PC-3 (cell line): ENCODE data around the gene VIPAS39. TPM values are rescaled to one million over a fixed set of nuclear protein-coding genes. Genes with fewer than 3 reads are reported as not detected.

Source experiments
- ATAC-seq: fragments of 200-7000 bp; cut with Tn5 transposase; 2 replicates; pipeline ENCODE4 v1.9.1; 2020; ENCODE audit warnings: mild to moderate bottlenecking, moderate library complexity
- BruUV-seq: library from RNA; stranded (reverse); fragments of 400-500 nt; replicated peaks from 2 replicates; lab custom pipeline; 2021; lab: Mats Ljungman, UMichigan
- CTCF ChIA-PET: fragments of 300-600 bp; sonication (Branson Sonifier 250); formaldehyde crosslinking; loops from one replicate; lab custom pipeline; 2022; ENCODE audit warnings: antibody characterized with exemption; lab: Charles Lee
- POLR2A ChIA-PET: fragments of 300-600 bp; sonication (Branson Sonifier 250); formaldehyde crosslinking; loops from one replicate; lab custom pipeline; 2022; ENCODE audit warnings: antibody characterized with exemption; ENCODE audit not compliant: unreplicated experiment; lab: Charles Lee
- DNase-seq: peaks from one replicate; pipeline ENCODE4 v3.0.0-alpha.2; 2015
- H2AFZ ChIP-seq: fragments of 300-600 bp; sonication (generic); 2 replicates; pipeline ENCODE4 v1.6.0; 2016; ENCODE audit warnings: antibody characterized with exemption, low read length
- H3F3A ChIP-seq: fragments of 300-600 bp; sonication (generic); one replicate; pipeline ENCODE4 v1.6.0; 2017; ENCODE audit warnings: antibody characterized with exemption, low read length, control low read depth, mild to moderate bottlenecking; ENCODE audit not compliant: unreplicated experiment
- H3K27ac ChIP-seq: fragments of 300-600 bp; sonication (generic); 2 replicates; pipeline ENCODE4 v1.5.1; 2016; ENCODE audit warnings: mild to moderate bottlenecking, low read length
- H3K27me3 ChIP-seq: fragments of 300-600 bp; sonication (generic); 2 replicates; pipeline ENCODE4 v1.6.1; 2016; ENCODE audit warnings: low read length, mixed read lengths
- H3K36me3 ChIP-seq: fragments of 300-600 bp; sonication (generic); 2 replicates; pipeline ENCODE4 v1.6.1; 2016; ENCODE audit warnings: low read depth, mixed run types, low read length, mixed read lengths
- H3K4me1 ChIP-seq: fragments of 300-600 bp; sonication (generic); 2 replicates; pipeline ENCODE4 v1.5.1; 2016; ENCODE audit warnings: low read length; ENCODE audit not compliant: insufficient read depth
- H3K4me2 ChIP-seq: fragments of 300-600 bp; sonication (generic); 2 replicates; pipeline ENCODE4 v1.6.0; 2016; ENCODE audit warnings: low read length
- H3K4me3 ChIP-seq: fragments of 300-600 bp; sonication (generic); 2 replicates; pipeline ENCODE4 v1.5.1; 2016; ENCODE audit warnings: mild to moderate bottlenecking, low read length, mixed read lengths
- H3K79me2 ChIP-seq: fragments of 300-600 bp; sonication (generic); 2 replicates; pipeline ENCODE4 v1.6.1; 2017; ENCODE audit warnings: low read length, mixed read lengths
- H3K9ac ChIP-seq: fragments of 300-600 bp; sonication (generic); 2 replicates; pipeline ENCODE4 v1.6.0; 2016; ENCODE audit warnings: mild to moderate bottlenecking, low read length
- H3K9me2 ChIP-seq: fragments of 300-600 bp; sonication (generic); replicated peaks from 2 replicates; pipeline ENCODE4 v1.6.1; 2016; ENCODE audit warnings: mixed run types, low read length, mixed read lengths
- H3K9me3 ChIP-seq: fragments of 300-600 bp; sonication (generic); 2 replicates; pipeline ENCODE4 v1.6.1; 2016; ENCODE audit warnings: low read length, mixed read lengths
- H4K20me1 ChIP-seq: fragments of 300-600 bp; sonication (generic); 2 replicates; pipeline ENCODE4 v1.6.1; 2016; ENCODE audit warnings: low read length, mixed read lengths
- EZH2 ChIP-seq: fragments of 300-600 bp; sonication (generic); IDR thresholded peaks from one replicate; pipeline ENCODE4 v1.6.1; 2017; ENCODE audit warnings: antibody characterized with exemption, mild to moderate bottlenecking, low read length; ENCODE audit not compliant: unreplicated experiment
- EZH2phosphoT487 ChIP-seq: fragments of 300-600 bp; sonication (generic); IDR thresholded peaks from 2 replicates; pipeline ENCODE4 v1.6.1; 2018; ENCODE audit warnings: mild to moderate bottlenecking, antibody characterized with exemption, low read length, borderline replicate concordance
- intact Hi-C: fragments of 100-400 bp; cut with micrococcal nuclease; formaldehyde crosslinking; loops from 2 replicates; pipeline ENCODE4 v1.9.0; 2023
- total RNA-seq: library from RNA; depleted of rRNA; stranded (reverse); fragments of >200 nt; gene quantifications from 2 replicates; pipeline ENCODE4 v1.2.3, GENCODE V29; 2014
- TF ChIP-seq, protein P1 (sequence below): fragments of 300-600 bp; sonication (generic); conservative IDR thresholded peaks from 2 replicates; pipeline ENCODE4 v1.5.1; 2017; ENCODE audit warnings: antibody characterized with exemption, low read depth, mild to moderate bottlenecking, low read length

Gene VIPAS39
- total RNA-seq, 1 experiment from 2014 or later = 20.2 TPM

DNA sequence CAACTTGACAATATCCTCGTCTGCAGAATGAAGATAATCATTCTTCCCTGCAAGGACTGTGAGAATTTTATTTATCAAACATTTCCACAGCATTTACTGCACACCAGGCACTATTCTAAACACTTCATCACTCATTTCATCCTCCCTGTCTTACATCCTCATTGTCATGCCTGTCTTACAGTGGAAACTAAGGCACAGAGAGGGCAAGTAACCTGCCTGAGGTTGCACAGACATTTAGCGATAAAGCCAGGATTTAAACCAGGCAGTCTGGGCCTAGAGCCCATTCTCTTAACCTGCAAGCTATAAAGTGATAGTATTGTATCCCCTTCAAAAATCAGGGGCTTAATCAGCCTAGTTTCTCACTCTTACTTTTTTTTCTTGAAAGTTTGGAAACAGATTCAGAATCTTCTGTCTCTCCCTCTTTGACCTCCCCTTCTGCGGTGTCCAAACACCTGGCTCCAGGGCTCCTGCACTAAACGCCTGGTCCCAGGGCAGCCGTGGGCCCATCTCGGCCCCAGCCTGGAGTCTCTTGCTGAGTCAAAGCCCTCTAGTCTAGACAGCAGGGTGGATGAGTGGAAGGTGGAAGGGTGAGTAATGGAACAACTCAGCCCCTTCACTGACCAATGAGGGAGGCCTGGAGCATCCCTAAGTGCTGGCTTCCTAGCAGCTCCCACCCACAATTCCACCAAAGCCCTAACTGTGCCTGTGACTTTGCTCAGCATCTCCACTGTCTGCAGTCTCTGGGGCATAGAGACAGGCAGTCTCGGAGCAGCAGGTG, 28.7 kb upstream of the VIPAS39 start:
- intact Hi-C loops = no loop called here
- Histone ChIP-seq H4K20me1 (no peaks in the 10 kb centered on the region), H3K27ac (no peak overlapping the region), H3K36me3 (no peaks in the 10 kb centered on the region), H3K9me2 (no peaks in the 10 kb centered on the region), H2AFZ (no peak overlapping the region), H3K4me2 (no peak overlapping the region), H3K4me1 (no peaks in the 10 kb centered on the region), H3K79me2 (no peaks in the 10 kb centered on the region), H3K9ac (no peak overlapping the region), H3K4me3 (no peak overlapping the region), H3F3A (no peaks in the 10 kb centered on the region), H3K9me3 (no peaks in the 10 kb centered on the region), H3K27me3 (no peaks in the 10 kb centered on the region)
- no TSS peak for BruUV-seq
- DNase-seq = peak; percentile 46
- TF ChIP-seq, protein P1, sequence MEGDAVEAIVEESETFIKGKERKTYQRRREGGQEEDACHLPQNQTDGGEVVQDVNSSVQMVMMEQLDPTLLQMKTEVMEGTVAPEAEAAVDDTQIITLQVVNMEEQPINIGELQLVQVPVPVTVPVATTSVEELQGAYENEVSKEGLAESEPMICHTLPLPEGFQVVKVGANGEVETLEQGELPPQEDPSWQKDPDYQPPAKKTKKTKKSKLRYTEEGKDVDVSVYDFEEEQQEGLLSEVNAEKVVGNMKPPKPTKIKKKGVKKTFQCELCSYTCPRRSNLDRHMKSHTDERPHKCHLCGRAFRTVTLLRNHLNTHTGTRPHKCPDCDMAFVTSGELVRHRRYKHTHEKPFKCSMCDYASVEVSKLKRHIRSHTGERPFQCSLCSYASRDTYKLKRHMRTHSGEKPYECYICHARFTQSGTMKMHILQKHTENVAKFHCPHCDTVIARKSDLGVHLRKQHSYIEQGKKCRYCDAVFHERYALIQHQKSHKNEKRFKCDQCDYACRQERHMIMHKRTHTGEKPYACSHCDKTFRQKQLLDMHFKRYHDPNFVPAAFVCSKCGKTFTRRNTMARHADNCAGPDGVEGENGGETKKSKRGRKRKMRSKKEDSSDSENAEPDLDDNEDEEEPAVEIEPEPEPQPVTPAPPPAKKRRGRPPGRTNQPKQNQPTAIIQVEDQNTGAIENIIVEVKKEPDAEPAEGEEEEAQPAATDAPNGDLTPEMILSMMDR = no peak
- TF ChIP-seq EZH2 = no peak
- no peak for TF ChIP-seq EZH2phosphoT487
- peak; percentile 65 for ATAC-seq
- ChIA-PET CTCF (no interaction called here), POLR2A (no interaction called here)

DNA sequence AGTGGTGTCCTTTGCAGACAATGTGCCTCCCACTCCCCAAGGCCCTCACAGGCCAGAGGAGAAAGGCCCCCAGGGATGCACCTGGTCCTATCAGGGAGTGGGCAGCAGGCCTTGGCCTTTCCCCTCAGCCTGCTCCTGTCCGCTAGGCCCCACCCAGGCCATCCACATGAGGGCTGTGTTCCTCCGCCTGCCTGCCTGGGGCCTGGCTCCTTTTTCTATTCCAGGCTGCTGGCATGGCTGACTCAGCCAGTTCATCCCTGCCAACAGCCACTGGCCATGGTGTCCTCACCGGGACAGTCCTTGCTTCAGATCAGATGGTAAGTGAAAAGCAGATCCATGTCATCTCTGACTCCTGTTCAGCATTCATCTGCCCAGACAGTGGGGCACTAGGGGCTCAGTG, 27.9 kb upstream of the VIPAS39 start:
- Histone ChIP-seq H3K27me3 (no peaks in the 10 kb centered on the region), H3K79me2 (no peaks in the 10 kb centered on the region), H3K9me3 (no peaks in the 10 kb centered on the region), H3K36me3 (no peaks in the 10 kb centered on the region), H4K20me1 (no peaks in the 10 kb centered on the region), H3K4me2 (no peak overlapping the region), H3K9me2 (no peaks in the 10 kb centered on the region), H2AFZ (no peak overlapping the region), H3F3A (no peaks in the 10 kb centered on the region), H3K9ac (no peak overlapping the region), H3K27ac (no peak overlapping the region), H3K4me1 (no peaks in the 10 kb centered on the region), H3K4me3 (no peak overlapping the region)
- POLR2A ChIA-PET = no interaction called here
- peak; percentile 69 for ATAC-seq
- BruUV-seq = no TSS peak
- CTCF ChIA-PET = no interaction called here
- TF ChIP-seq, protein P1 = no peak
- no peak for TF ChIP-seq EZH2
- no peak for TF ChIP-seq EZH2phosphoT487
- intact Hi-C loops = no loop called here
- peak; percentile 7 for DNase-seq

- Histone ChIP-seq H3K4me1 (no peaks in the 10 kb centered on the region), H2AFZ (no peak overlapping the region), H3K36me3 (no peaks in the 10 kb centered on the region), H4K20me1 (no peaks in the 10 kb centered on the region), H3K9ac (no peak overlapping the region), H3K9me2 (no peaks in the 10 kb centered on the region), H3K4me3 (no peak overlapping the region), H3F3A (no peaks in the 10 kb centered on the region), H3K4me2 (no peak overlapping the region), H3K27me3 (no peaks in the 10 kb centered on the region), H3K9me3 (no peaks in the 10 kb centered on the region), H3K27ac (no peak overlapping the region), H3K79me2 (no peaks in the 10 kb centered on the region)
- BruUV-seq = no TSS peak
- ChIA-PET CTCF (no interaction called here), POLR2A (no interaction called here)
- no peak for TF ChIP-seq EZH2phosphoT487
- TF ChIP-seq, protein P1 = no peak
- no peak for TF ChIP-seq EZH2
- DNase-seq (no peak), ATAC-seq (no peak)
- intact Hi-C loops = no loop called here
These were observed 25.0 kb upstream of the VIPAS39 start for GRCh38 chr14:77482422-77482821.
